SH-SY5Y (cell line): ENCODE data around the gene CORO2B.

Experiments
- GATA2 ChIP-seq: IDR thresholded peaks from 2 replicates; pipeline ENCODE4 v1.6.1; 2011; ENCODE audit warnings: mild to moderate bottlenecking, low read depth, low read length
- GATA3 ChIP-seq: IDR thresholded peaks from 2 replicates; pipeline ENCODE4 v1.6.1; 2011; ENCODE audit warnings: low read depth, mild to moderate bottlenecking, low read length, moderate library complexity

DNA sequence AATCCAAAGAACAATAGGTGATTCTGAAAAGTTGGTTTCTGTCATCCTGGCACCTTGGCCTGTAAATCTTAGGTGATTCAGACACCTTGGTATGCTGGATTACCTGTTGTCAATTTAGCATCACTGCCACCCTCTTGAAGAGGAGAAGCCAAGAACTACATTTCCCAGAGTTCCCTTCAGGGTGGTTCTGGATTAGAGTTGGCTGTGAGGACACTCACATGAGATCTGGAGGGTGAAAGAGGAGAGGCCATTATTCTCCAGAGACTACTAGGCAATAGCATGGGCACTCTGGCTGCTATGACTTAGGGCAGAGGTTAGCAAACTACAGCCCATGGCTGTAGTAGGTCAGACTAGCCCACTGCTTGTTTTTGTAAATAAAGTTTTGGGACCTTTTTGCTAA, 41.7 kb upstream of the CORO2B start:
- TF ChIP-seq GATA2 (no peak), GATA3 (no peak)
